Lung (tissue), 12 donors: ENCODE data around the gene EPHB1. TPM values are rescaled to one million over a fixed set of nuclear protein-coding genes. Genes with fewer than 3 reads are reported as not detected.

ENCODE experiments used
- ATAC-seq: fragments of 200-7000 bp; cut with Tn5 transposase; one replicate; pipeline ENCODE4 v1.9.1; 2020; ENCODE audit warnings: moderate number of reproducible peaks; ENCODE audit not compliant: insufficient read depth, low FRiP score
- DNase-seq, 3 donors: peaks; one replicate each; pipeline ENCODE4 v3.0.0-alpha.2; 2013 to 2017
- H3K27ac ChIP-seq, 2 donors: one replicate each; pipeline ENCODE4 v1.5.1; 2013; ENCODE audit warnings: mild to moderate bottlenecking in 2 of 2, moderate library complexity in 2 of 2, control low read depth in 1 of 2, inconsistent platforms in 1 of 2, low read depth in 1 of 2, low read length in 1 of 2
- H3K27me3 ChIP-seq, 3 donors: one replicate each; pipeline ENCODE4 v1.5.1; 2013; ENCODE audit warnings: low read length in 2 of 3; ENCODE audit not compliant: control insufficient read depth in 3 of 3, insufficient read depth in 3 of 3
- H3K36me3 ChIP-seq, 4 donors: one replicate each; pipeline ENCODE4 v1.5.1; 2013; ENCODE audit warnings: low read length in 4 of 4, mild to moderate bottlenecking in 1 of 4, moderate library complexity in 1 of 4; ENCODE audit not compliant: control insufficient read depth in 4 of 4, insufficient read depth in 4 of 4
- H3K4me1 ChIP-seq, 5 donors: one replicate each; pipeline ENCODE4 v1.5.1; 2013; ENCODE audit warnings: low read length in 5 of 5, mild to moderate bottlenecking in 2 of 5, moderate library complexity in 1 of 5; ENCODE audit not compliant: control insufficient read depth in 5 of 5, insufficient read depth in 5 of 5
- H3K4me3 ChIP-seq: one replicate; pipeline ENCODE4 v1.5.1; 2013; ENCODE audit warnings: mild to moderate bottlenecking, control low read depth, moderate library complexity
- H3K9ac ChIP-seq, 2 donors: one replicate each; pipeline ENCODE4 v1.5.1; 2013; ENCODE audit warnings: low read length in 2 of 2, control low read depth in 1 of 2; ENCODE audit not compliant: insufficient read depth in 1 of 2
- H3K9me3 ChIP-seq, 4 donors: one replicate each; pipeline ENCODE4 v1.5.1; 2013; ENCODE audit warnings: low read length in 3 of 4, mild to moderate bottlenecking in 1 of 4, moderate library complexity in 1 of 4; ENCODE audit not compliant: control insufficient read depth in 4 of 4, insufficient read depth in 3 of 4
- CTCF ChIP-seq: IDR thresholded peaks from 2 replicates; pipeline ENCODE4 v1.5.1; 2012; ENCODE audit warnings: mild to moderate bottlenecking; ENCODE audit errors: control extremely low read depth, extremely low read depth
- WGBS, 2 donors: extraction: QIAGEN DNeasy Blood & Tissue Kit; methylation state at CpG; one replicate each; pipeline ENCODE4 v1.1.7; 2013; 5-methylcytosine and 5-hydroxymethylcytosine counted together
- polyA plus RNA-seq, 2 donors: library from polyadenylated mRNA; stranded (reverse); fragments of 200-250 nt; gene quantifications; one replicate each; pipeline ENCODE4 v1.2.1, GENCODE V29; 2013
- total RNA-seq, 2 donors: library from RNA; depleted of rRNA in 1 of 2; stranded (reverse); fragments of >200 nt in 1 of 2; gene quantifications; one replicate each; pipeline ENCODE4 v1.2.1, GENCODE V29; 2014 to 2021
- donor health status: control.
- donor health status: control.
- donor health status: Bipolar disorder and iron deficiency.
- donor health status: healthy.
- donor health status: DM: yes; HTN: yes; CAD: no.

Gene EPHB1
- total and polyA plus RNA-seq, 4 donors: 0.30 to 6.3 (median 2.1) TPM

DNA sequence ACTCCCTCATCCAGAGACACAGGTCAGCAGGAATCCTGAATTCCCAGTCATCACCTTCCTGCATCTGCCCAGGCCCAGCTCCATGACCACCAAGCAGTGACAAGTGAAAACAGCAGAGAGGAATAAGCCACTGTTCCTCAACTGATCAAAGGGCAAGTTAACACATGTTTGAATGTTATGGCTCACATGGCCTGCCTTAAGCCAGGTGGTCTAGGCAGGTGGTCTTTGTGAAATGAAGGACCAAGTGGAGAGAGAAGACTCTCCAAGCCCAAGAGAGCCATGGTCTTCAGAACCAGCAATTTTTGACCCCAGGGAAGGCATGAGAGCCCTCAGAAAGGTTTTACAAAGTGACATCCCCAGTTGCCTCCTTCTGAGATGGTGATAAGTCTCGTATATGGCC is 161.8 kb downstream of the EPHB1 start:
- no peak overlapping the region for H3K27ac ChIP-seq
- H3K4me1 ChIP-seq: no peaks in the 10 kb centered on the region
- TF ChIP-seq CTCF: no peak
- DNase-seq (no peak), ATAC-seq (no peak)
- H3K9ac ChIP-seq: no peak overlapping the region
- no peaks in the 10 kb centered on the region for H3K36me3 ChIP-seq
- H3K27me3 ChIP-seq: no peaks in the 10 kb centered on the region
- 0 to 73% methylated on average over 1 of the region's 1 CpG for WGBS, 2 donors
- H3K9me3 ChIP-seq: peaks cover 0 to under 1% (median under 1%) of the 10 kb centered on the region in 4 donors
- H3K4me3 ChIP-seq: no peak overlapping the region

DNA sequence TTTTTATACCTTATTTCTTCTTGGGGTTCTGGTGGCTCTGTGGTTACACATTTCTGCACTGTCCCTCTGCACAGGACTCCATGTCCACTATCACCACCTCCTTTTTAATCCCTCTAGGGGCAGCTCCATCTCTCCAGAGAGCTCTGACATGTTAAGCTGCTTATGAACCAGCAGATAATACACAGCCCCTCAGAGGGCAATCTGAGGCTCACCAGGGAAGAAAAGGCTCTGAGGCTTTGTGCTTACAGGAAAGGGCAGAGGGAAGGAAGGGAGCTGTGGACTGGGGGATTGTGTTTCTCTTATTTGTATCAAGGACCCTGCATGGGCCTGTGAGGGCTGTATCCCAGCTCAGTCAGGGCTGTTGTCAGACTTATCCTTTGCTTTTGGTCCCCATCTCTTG is 164.5 kb downstream of the EPHB1 start:
- Histone ChIP-seq H3K9me3 (peaks cover 0 to 2% (median 0%) of the 10 kb centered on the region in 4 donors), H3K9ac (no peak overlapping the region), H3K27ac (no peak overlapping the region), H3K4me3 (no peak overlapping the region), H3K27me3 (no peaks in the 10 kb centered on the region), H3K36me3 (no peaks in the 10 kb centered on the region), H3K4me1 (no peaks in the 10 kb centered on the region)
- ATAC-seq (no peak), DNase-seq (no peak)
- TF ChIP-seq CTCF: no peak

- no peaks in the 10 kb centered on the region for H3K27me3 ChIP-seq
- ATAC-seq (no peak), DNase-seq (no peak)
- WGBS, 2 donors: 84 to 92% methylated on average over 5 of the region's 5 CpGs
- H3K36me3 ChIP-seq: no peaks in the 10 kb centered on the region
- peaks cover 0 to 2% (median 0%) of the 10 kb centered on the region in 4 donors for H3K9me3 ChIP-seq
- H3K4me3 ChIP-seq: no peak overlapping the region
- no peak for TF ChIP-seq CTCF
- H3K27ac ChIP-seq: no peak overlapping the region
- H3K9ac ChIP-seq: no peak overlapping the region
- H3K4me1 ChIP-seq: no peaks in the 10 kb centered on the region
Measured at GRCh38 chr3:134964226-134964625, 169.2 kb downstream of the EPHB1 start.

- no peak for DNase-seq
- H3K4me1 ChIP-seq: no peaks in the 10 kb centered on the region
- peaks cover 0 to 2% (median 0%) of the 10 kb centered on the region in 4 donors for H3K9me3 ChIP-seq
- no peak overlapping the region for H3K27ac ChIP-seq
- 80 to 87% methylated on average over 3 of the region's 3 CpGs for WGBS, 2 donors
- H3K36me3 ChIP-seq: no peaks in the 10 kb centered on the region
- no peaks in the 10 kb centered on the region for H3K27me3 ChIP-seq
- no peak for TF ChIP-seq CTCF
- H3K4me3 ChIP-seq: no peak overlapping the region
- no peak for ATAC-seq
- H3K9ac ChIP-seq: no peak overlapping the region
Measured at GRCh38 chr3:134965865-134966481, 170.9 kb downstream of the EPHB1 start.
